ENCODE measurements around the gene FOXK1.

The FOXK1 gene

GRCh38 chr7:4699841-4700240, 17.7 kb downstream of the FOXK1 start:
- no peak for DNase-seq (ENCODE audit: low read depth)

- DNase-seq (ENCODE audit: low read depth) = no peak
Measured at GRCh38 chr7:4700577-4701235, 18.6 kb downstream of the FOXK1 start.

DNA sequence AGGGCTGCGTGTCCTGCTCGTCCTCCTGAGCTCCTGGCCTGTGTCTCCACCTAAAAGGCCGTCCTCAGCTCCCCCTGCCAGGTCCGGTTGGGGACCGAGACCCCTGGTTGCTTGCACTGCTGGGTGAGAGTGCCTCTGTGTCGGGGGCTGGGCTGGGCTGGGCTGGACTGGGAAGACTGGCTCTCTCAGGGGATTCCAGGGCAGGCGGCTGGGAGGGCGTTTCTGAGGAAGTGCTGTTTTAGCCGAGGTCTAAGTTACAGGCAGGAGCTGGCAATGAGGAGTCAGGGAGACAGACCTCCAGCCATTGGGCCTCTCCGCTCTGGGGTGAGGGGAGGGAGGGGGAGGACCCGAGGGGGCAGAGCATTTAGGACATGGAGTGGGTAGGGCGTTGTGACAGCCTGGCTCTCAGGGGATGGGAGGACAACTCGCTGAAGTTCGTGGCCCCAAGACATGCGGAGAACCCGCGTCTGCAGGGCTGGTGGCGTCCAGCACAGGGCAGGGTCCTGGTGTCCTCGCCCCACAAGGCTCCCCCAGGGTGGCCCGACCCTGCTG, 20.9 kb downstream of the FOXK1 start:
- DNase-seq (ENCODE audit: low read depth) = no peak

GRCh38 chr7:4703532-4703931, 21.4 kb downstream of the FOXK1 start:
- no peak for DNase-seq (ENCODE audit: low read depth)

GRCh38 chr7:4706384-4707216, 24.5 kb downstream of the FOXK1 start:
- DNase-seq (ENCODE audit: low read depth) = no peak

DNA sequence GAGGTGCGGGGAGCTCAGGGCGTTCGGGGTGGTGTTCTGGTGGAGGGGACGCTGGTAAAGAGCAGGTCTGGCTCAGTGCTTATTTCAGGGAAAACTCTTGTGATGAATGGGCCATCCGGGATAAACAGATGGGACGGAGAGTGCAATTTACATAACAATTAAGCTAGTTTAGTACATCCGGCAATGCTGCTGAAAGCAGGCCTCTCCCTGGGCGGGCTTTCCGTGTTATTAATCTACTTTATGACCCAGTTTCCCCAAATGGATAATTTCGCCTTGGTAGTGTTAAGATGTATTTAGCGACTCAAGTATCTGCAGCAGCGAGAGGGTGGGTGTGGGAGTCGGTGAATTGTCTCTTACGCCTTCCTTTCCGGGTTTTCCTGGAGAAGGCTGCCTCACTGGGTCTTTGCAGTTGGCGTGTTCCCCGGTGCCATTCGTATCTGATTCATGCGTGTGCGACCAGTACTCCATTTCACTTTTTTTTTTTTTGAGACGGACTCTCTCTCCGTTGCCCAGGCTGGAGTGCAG, 25.2 kb downstream of the FOXK1 start:
- no peak for DNase-seq (ENCODE audit: low read depth)

- DNase-seq (ENCODE audit: low read depth) = no peak
Measured at GRCh38 chr7:4707980-4708411, 25.9 kb downstream of the FOXK1 start.

DNA sequence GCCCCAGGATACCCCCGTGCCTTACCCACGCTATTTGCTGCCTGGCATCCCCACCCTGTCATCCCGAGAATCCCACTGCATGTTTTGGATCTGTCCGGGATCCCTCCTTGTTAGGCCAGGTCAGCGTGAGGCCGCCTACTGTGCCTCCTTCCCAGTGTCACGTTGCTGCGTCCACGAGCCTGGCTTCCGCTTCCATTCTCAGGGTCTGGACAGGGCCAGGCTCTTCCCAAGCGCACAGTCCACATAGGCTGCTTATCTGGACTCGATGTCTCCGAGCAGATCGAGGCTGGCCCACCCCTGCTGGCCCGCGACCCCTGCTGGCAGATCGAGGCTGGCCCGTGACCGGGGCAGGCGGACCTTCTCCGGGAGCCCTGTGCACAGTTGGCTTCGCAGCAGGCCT, 27.1 kb downstream of the FOXK1 start:
- no peak for DNase-seq (ENCODE audit: low read depth)

DNA sequence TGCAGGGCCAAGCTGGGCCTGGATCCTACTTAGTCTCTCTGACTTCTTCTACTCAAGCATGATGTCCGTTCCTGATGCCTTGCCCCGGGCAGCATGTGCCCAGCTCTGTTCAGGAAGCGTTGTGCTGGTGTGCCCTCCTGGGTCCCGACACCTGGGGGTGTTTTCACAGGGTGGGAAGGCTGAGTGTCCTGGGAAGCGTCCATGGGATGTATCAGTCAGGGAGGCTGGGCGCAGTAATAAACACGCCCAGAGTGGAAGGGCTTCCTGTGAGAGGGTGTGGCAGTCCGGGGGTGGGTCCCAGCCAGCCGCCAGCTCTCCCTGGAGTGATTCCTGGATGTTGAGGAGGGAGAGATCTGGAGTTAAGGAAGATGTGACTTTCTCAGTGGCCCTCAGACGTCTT, 29.0 kb downstream of the FOXK1 start:
- no peak for DNase-seq (ENCODE audit: low read depth)

- no peak for DNase-seq (ENCODE audit: low read depth)
Measured at GRCh38 chr7:4711634-4712033, 29.5 kb downstream of the FOXK1 start.

- no peak for DNase-seq (ENCODE audit: low read depth)
Measured at GRCh38 chr7:4712281-4713182, 30.4 kb downstream of the FOXK1 start.

- no peak for DNase-seq (ENCODE audit: low read depth)
Measured at GRCh38 chr7:4713183-4713784, 31.2 kb downstream of the FOXK1 start.

DNA sequence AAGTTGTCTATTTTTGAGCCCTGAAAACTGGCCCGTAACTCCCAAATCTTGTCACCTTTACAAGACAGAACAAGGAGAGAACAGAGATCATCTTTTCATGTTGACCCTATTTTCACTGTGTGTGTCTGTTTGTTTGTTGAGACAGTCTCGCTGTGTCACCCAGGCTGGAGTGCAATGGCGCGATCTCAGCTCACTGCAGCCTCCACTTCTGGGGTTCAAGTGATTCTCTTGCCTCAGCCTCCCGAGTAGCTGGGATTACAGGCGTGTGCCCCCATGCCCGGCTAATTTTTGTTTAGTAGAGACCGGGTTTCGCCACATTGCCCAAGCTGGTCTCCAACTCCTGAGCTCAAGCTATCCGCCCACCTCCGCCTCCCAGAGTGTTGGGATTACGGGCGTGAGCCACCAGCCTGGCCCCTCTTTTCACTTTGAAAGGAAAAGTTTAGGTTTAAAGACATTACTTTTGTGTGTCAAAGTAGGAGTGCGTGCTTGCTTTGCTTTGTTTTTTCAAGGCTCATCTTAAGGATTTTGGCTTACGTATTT, 32.1 kb downstream of the FOXK1 start:
- DNase-seq (ENCODE audit: low read depth) = no peak

GRCh38 chr7:4714767-4715409, 32.8 kb downstream of the FOXK1 start:
- DNase-seq (ENCODE audit: low read depth) = no peak

DNA sequence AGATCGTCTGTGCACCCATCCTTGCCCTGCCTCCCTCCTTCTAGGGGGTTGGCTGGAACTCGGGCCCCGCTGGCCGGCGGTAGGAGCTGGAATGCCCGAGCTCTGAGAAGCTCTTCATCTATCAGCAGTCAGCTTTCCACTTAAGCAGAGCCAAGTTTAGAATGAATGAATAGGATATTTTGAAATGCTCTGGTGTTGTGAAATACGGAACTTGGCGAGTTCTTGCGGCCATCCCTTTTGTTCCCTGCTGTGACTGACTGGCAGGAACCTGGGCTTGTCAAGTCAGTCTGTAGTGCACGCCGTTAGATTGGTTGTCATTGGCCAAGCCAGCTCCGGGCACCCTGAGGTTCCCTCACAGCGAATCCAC, 33.3 kb downstream of the FOXK1 start:
- DNase-seq (ENCODE audit: low read depth) = no peak

- DNase-seq (ENCODE audit: low read depth) = no peak
Measured at GRCh38 chr7:4716946-4717795, 35.1 kb downstream of the FOXK1 start.

DNA sequence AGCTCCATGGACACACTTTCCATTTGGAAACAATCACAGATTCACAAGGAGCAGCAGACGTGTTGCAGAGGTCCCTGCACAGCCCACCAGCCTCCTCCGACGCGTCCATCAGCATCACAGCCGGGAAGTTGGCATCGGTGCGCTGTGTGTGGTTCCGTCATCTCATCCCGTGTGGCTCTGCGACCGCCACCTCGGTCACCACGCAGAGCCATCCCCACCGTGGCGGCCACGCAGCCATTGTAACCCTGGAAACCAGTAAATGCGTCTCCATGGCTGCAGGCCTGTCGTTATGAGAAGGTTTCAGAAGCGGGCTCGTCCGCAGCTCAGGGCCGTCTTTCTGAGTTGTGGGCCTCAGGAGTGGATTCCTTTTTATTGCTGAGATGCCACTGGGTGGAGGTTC, 36.0 kb downstream of the FOXK1 start:
- no peak for DNase-seq (ENCODE audit: low read depth)

DNA sequence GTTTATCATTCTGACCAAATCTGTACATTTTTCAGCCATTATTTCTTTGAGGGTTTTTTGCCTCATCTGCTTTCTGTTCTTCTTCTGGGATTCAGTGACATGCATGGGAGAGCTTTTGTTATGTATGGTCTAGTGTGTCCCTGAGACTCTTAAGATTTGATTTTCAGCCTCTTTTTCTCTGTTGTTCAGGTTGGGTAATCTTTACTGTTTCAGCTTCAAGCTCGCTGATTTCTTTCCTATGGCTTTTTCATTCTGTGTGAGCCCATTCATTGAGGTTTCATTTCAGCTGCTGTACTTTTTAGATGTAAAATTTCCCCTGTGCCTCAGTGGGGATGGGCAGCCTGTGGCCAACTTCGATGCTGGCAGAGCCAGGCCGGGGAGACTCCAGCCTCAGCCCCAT, 38.1 kb downstream of the FOXK1 start:
- no peak for DNase-seq (ENCODE audit: low read depth)

DNA sequence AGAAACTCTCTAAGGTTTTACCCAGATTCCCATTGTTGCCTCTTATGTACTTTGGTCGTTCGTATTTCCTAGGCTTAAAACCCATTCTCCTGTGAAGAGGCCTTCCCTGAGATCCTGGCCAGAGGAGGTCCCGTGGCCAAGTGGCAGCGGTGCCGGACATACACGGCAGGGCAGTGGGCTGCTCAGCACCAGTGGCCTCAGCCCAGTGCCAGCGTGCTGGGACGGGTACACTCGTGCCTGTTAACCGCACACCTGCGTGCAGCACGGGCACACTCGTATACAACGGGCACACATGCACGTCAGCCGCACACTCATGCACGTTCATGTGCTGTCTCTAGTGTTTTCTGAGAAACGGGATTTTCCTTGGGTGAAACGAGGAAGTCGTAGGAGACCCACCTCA, 40.2 kb downstream of the FOXK1 start:
- DNase-seq (ENCODE audit: low read depth) = no peak

Data from CMK (cell line).